Measurements from ENCODE around the gene MMP15.
"Not testable (repeated sequence)": the region's sequence is repeated elsewhere in the genome, so short reads cannot be mapped to it uniquely, and the experiment has no call there.

The MMP15 gene

GRCh38 chr16:57997176-57997527 lies 28.4 kb upstream of the MMP15 start:
- DNase-seq, result no peak

- DNase-seq, result no peak
Observed at GRCh38 chr16:57997528-57998265, 27.9 kb upstream of the MMP15 start.

GRCh38 chr16:57998486-57998885 lies 27.1 kb upstream of the MMP15 start:
- DNase-seq, result no peak

GRCh38 chr16:57998992-57999365 lies 26.6 kb upstream of the MMP15 start:
- no peak for DNase-seq

- no peak for DNase-seq
Observed at GRCh38 chr16:57999366-57999970, 26.1 kb upstream of the MMP15 start.

- no peak for DNase-seq
Observed at GRCh38 chr16:57999971-58000705, 25.4 kb upstream of the MMP15 start, which contains the start of gene ZNF319. TSS of gene ZNF319 (minus strand) at chr16:58000672. CDS start at chr16:57998265, 2,407 bp downstream.

- DNase-seq, result peak; percentile 40 to 77
Observed at GRCh38 chr16:58000706-58001676, 24.6 kb upstream of the MMP15 start, which contains the start of gene USB1. TSS of gene USB1 (plus strand) at chr16:58001407. CDS start at chr16:58001484, 77 bp downstream.

- DNase-seq, result no peak
Observed at GRCh38 chr16:58001781-58002415, 23.7 kb upstream of the MMP15 start.

GRCh38 chr16:58002416-58002800 lies 23.1 kb upstream of the MMP15 start:
- no peak for DNase-seq

- DNase-seq, result no peak
Observed at GRCh38 chr16:58002936-58003335, 22.6 kb upstream of the MMP15 start.

- not testable (repeated sequence) for DNase-seq
Observed at GRCh38 chr16:58004736-58005135, 20.8 kb upstream of the MMP15 start.

- DNase-seq, result no peak
Observed at GRCh38 chr16:58009856-58010416, 15.6 kb upstream of the MMP15 start.

GRCh38 chr16:58010886-58011285 lies 14.7 kb upstream of the MMP15 start:
- no peak for DNase-seq

- no peak for DNase-seq
Observed at GRCh38 chr16:58011652-58012051, 13.9 kb upstream of the MMP15 start.

- DNase-seq, result no peak
Observed at GRCh38 chr16:58012481-58012880, 13.1 kb upstream of the MMP15 start.

- DNase-seq, result no peak
Observed at GRCh38 chr16:58013201-58013956, 12.2 kb upstream of the MMP15 start.

GRCh38 chr16:58016840-58017446 lies 8.6 kb upstream of the MMP15 start:
- no peak for DNase-seq

- DNase-seq, result no peak
Observed at GRCh38 chr16:58018803-58019202, 6.8 kb upstream of the MMP15 start.

- no peak for DNase-seq
Observed at GRCh38 chr16:58019866-58020538, 5.6 kb upstream of the MMP15 start.

All from NCI-H187 (cell line).